Fibroblast of the aortic adventitia (primary cell): Measurements from ENCODE around the gene C17orf107. TPM values are rescaled to one million over a fixed set of nuclear protein-coding genes. Genes with fewer than 3 reads are reported as not detected.
A peak's percentile ranks its signal among the peaks of the same experiment; 100 is the strongest.

Source experiments
- DNase-seq: peaks from one replicate; pipeline ENCODE4 v3.0.0-alpha.2; 2010; ENCODE audit warnings: low read depth
- H3K4me3 ChIP-seq: 2 replicates; pipeline ENCODE4 v1.5.1; 2011; ENCODE audit warnings: low read depth, mild to moderate bottlenecking, control low read depth, low read length, moderate library complexity
- CTCF ChIP-seq: IDR thresholded peaks from 2 replicates; pipeline ENCODE4 v1.5.1; 2011; ENCODE audit warnings: mild to moderate bottlenecking, low read length, control low read depth, inconsistent platforms; ENCODE audit not compliant: insufficient read depth
- total RNA-seq: library from RNA; depleted of rRNA; stranded (reverse); fragments of >200 nt; gene quantifications from 2 replicates; pipeline ENCODE4 v1.2.3, GENCODE V29; 2012; ENCODE audit warnings: low replicate concordance

C17orf107 gene
- total RNA-seq, 1 donor: 4.5 TPM

- TF ChIP-seq CTCF: no peak
- DNase-seq: no peak
- no peak overlapping the region for H3K4me3 ChIP-seq
These were observed 19.7 kb upstream of the C17orf107 start for GRCh38 chr17:4879601-4880000.

- DNase-seq: no peak
- no peak overlapping the region for H3K4me3 ChIP-seq
- no peak for TF ChIP-seq CTCF
These were observed 18.5 kb upstream of the C17orf107 start for GRCh38 chr17:4880857-4881256.

GRCh38 chr17:4881761-4882555 is 17.4 kb upstream of the C17orf107 start:
- peak; percentile 81 for TF ChIP-seq CTCF
- H3K4me3 ChIP-seq: no peak overlapping the region
- DNase-seq: peak; percentile 32

- DNase-seq: no peak
- H3K4me3 ChIP-seq: no peak overlapping the region
- TF ChIP-seq CTCF: no peak
These were observed 14.8 kb upstream of the C17orf107 start for GRCh38 chr17:4884489-4884888.

GRCh38 chr17:4886830-4887229 is 12.5 kb upstream of the C17orf107 start:
- no peak for TF ChIP-seq CTCF
- DNase-seq: no peak
- H3K4me3 ChIP-seq: no peak overlapping the region

- TF ChIP-seq CTCF: no peak
- no peak for DNase-seq
These were observed 11.8 kb upstream of the C17orf107 start for GRCh38 chr17:4887581-4887980.

More at GRCh38 chr17:4887581-4887980, 11.8 kb upstream of the C17orf107 start:
- no peak overlapping the region for H3K4me3 ChIP-seq
